Stimulated activated CD8-positive, alpha-beta memory T cell treated with anti-CD3 and anti-CD28 coated beads, Interleukin-4, amount 100 ng/mL, for 4 hours (primary cell): ENCODE data around the gene LRP1-AS.

Experiments
- DNase-seq, 2 donors: peaks; one replicate each; pipeline ENCODE4 v3.0.0-alpha.2; 2020; ENCODE audit warnings: low read depth in 2 of 2, low spot score in 1 of 2

The LRP1-AS gene

GRCh38 chr12:57142121-57142520, 5.3 kb downstream of the LRP1-AS start:
- DNase-seq = no peak

- DNase-seq = no peak
Measured at GRCh38 chr12:57141249-57141648, 6.2 kb downstream of the LRP1-AS start.

- DNase-seq = no peak
Measured at GRCh38 chr12:57139796-57140649, 7.4 kb downstream of the LRP1-AS start.

- DNase-seq = no peak
Measured at GRCh38 chr12:57138526-57139272, 8.7 kb downstream of the LRP1-AS start.

- no peak for DNase-seq
Measured at GRCh38 chr12:57135527-57136326, 11.7 kb downstream of the LRP1-AS start.

GRCh38 chr12:57134949-57135348, 12.5 kb downstream of the LRP1-AS start:
- DNase-seq = no peak

GRCh38 chr12:57133916-57134315, 13.5 kb downstream of the LRP1-AS start:
- DNase-seq = no peak

- DNase-seq = no peak
Measured at GRCh38 chr12:57133013-57133569, 14.3 kb downstream of the LRP1-AS start.

GRCh38 chr12:57131896-57132744, 15.3 kb downstream of the LRP1-AS start:
- no peak for DNase-seq

- DNase-seq = no peak
Measured at GRCh38 chr12:57130941-57131340, 16.5 kb downstream of the LRP1-AS start.

GRCh38 chr12:57129889-57130288, 17.5 kb downstream of the LRP1-AS start:
- DNase-seq = no peak

GRCh38 chr12:57129321-57129842, 18.0 kb downstream of the LRP1-AS start:
- DNase-seq = no peak

- no peak for DNase-seq
Measured at GRCh38 chr12:57128519-57129247, 18.7 kb downstream of the LRP1-AS start.

- peak; percentile 56 to 60 for DNase-seq
Measured at GRCh38 chr12:57127726-57128518, 19.5 kb downstream of the LRP1-AS start, which contains the start of gene LRP1. TSS of gene LRP1 (plus strand) at chr12:57128483. CDS start at chr12:57128965, 482 bp downstream.

GRCh38 chr12:57127101-57127725, 20.2 kb downstream of the LRP1-AS start:
- peak in 1 of 2 donors; percentile 62 for DNase-seq

GRCh38 chr12:57126561-57126960, 20.9 kb downstream of the LRP1-AS start:
- no peak for DNase-seq

GRCh38 chr12:57126061-57126460, 21.4 kb downstream of the LRP1-AS start:
- DNase-seq = no peak
